ENCODE measurements around the gene GRHL1. TPM values are rescaled to one million over a fixed set of nuclear protein-coding genes. Genes with fewer than 3 reads are reported as not detected.

The GRHL1 gene
- total and polyA plus RNA-seq, 12 donors: 0.57 to 2.6 (median 1.2) TPM; not detected in 1

- intact Hi-C loops (cut with DNase I): no loop called here
- 96 to 99% (median 96%) methylated on average over 11 to 17 of the region's 17 CpGs for WGBS, 4 donors
- H3K36me3 ChIP-seq (replicated peaks in 1 of 2): no peaks in the 10 kb centered on the region
- no peaks in the 10 kb centered on the region for H3K9me3 ChIP-seq (replicated peaks in 1 of 3)
- H3K4me3 ChIP-seq: no peak overlapping the region
- TF ChIP-seq POLR2A (IDR thresholded peaks at IDR 0.05) (no peak), CTCF (IDR thresholded peaks at IDR 0.05) (no peak)
- no peak overlapping the region for H3K27ac ChIP-seq
- no peaks in the 10 kb centered on the region for H3K27me3 ChIP-seq
- peaks cover 22 to 25% of the 10 kb centered on the region in 2 donors for H3K4me1 ChIP-seq (replicated peaks in 1 of 2)
- no peak for DNase-seq
These were observed 54.2 kb downstream of the GRHL1 start for GRCh38 chr2:10005461-10006235.

DNA sequence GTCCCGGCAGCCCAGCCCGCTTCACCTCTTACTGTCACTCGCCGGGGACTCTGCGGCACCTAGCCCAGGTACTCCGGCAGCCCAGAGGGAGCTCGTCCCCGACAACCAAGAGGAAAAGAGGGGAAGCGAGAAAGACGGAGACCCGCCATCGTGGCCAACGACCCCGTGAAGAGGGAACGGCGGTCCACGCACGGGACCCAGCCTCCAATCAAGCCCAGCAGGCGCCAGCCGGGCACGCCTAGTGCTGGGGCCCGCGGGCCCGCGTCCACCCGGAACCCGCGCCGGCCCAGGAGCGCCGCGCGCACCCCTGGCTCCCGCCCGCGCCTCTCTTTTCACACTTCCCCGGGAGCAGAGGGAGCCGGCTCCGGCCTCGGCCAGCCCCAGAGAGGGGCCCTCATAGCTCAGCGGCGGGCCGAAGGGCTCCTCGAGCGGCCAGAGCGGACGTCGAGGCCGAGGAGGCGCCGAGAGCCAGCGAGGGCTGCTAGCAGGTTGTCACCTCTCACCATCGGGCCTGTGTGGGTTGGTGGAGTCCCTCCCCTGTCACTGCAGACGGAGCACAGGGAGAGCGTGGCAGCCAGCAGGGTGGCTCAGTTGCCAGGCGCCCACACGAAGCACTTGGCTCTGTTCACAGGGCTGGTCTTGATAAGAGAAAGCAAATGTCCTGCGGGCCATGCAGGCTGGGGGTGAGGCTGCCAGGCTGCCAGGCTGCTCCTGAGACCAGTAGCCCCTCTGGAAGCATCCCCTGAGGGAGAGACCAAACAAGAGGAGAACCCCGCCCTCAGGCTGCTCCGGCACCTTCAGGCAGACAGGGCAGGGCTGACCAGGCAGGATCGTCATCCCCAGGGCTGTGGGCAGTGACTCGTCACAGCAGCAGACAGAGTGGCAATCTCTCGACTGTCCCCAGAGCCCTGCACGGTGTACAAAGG lies 55.0 kb downstream of the GRHL1 start:
- TF ChIP-seq CTCF (IDR thresholded peaks at IDR 0.05): no peak
- no peak for TF ChIP-seq POLR2A (IDR thresholded peaks at IDR 0.05)
- WGBS, 4 donors: 47 to 73% (median 60%) methylated on average over 41 to 64 of the region's 64 CpGs
- no peaks in the 10 kb centered on the region for H3K27me3 ChIP-seq
- H3K27ac ChIP-seq: peak overlapping the region in 2 of 5 donors; percentile 9 to 68
- intact Hi-C loops (cut with DNase I): no loop called here
- DNase-seq: peak in 6 of 7 donors; percentile 58 to 83 (median 64)
- H3K9me3 ChIP-seq (replicated peaks in 1 of 3): no peaks in the 10 kb centered on the region
- H3K4me3 ChIP-seq: no peak overlapping the region
- peaks cover 22 to 25% of the 10 kb centered on the region in 2 donors for H3K4me1 ChIP-seq (replicated peaks in 1 of 2)
- H3K36me3 ChIP-seq (replicated peaks in 1 of 2): no peaks in the 10 kb centered on the region

DNA sequence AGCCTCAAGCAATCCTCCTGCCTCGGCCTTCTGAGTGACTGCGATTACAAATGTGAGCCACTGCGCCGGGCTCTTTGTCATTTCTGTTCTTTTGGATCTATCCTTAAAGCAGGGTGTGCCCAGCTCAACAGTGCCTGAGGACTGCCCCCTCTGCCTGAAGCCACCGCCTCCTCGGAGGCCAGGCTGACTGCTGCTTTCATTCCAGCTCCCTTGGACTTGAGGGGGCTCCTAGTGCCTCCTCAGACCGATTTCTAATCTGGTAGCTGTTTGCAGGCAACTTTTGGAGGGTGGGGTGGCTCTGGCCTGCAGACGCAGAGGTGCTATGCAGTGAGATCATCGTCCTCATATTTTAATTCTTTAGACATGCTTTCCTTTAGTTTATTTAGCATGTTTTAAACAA lies 55.9 kb downstream of the GRHL1 start:
- no peak for TF ChIP-seq CTCF (IDR thresholded peaks at IDR 0.05)
- no peak for TF ChIP-seq POLR2A (IDR thresholded peaks at IDR 0.05)
- Histone ChIP-seq H3K4me3 (no peak overlapping the region), H3K27ac (peak overlapping the region in 1 of 5 donors; percentile 68), H3K36me3 (replicated peaks in 1 of 2) (no peaks in the 10 kb centered on the region), H3K27me3 (no peaks in the 10 kb centered on the region), H3K9me3 (replicated peaks in 1 of 3) (no peaks in the 10 kb centered on the region), H3K4me1 (replicated peaks in 1 of 2) (peaks cover 22 to 25% of the 10 kb centered on the region in 2 donors)
- no peak for DNase-seq
- WGBS, 4 donors: 80 to 90% (median 89%) methylated on average over 9 of the region's 9 CpGs
- intact Hi-C loops (cut with DNase I): no loop called here
